Measurements from ENCODE around the gene LRP1.

LRP1 gene

DNA sequence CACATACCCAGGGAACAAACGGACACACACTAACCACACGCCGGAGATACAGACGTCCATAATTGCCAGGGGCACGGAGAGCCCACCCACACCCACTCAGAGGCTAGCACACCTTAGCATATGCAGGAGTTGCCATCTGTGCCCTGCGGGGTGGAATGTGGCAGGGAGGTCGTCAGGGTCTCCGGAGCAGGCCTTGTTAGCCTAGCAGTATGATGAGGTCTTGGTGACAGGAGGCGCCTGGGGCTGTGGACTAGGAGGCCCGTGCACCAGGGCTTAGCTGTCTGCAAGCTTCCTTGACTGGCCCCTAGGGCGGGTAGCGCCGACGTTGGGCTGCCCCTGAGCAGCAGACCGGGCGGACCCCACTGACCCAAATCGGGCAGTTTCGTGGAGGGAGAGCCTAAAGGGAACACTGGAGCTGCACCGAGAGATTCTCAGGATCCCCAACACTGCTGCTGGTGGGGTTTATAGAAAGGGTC, 112.7 kb downstream of the LRP1 start:
- no peak for DNase-seq

- no peak for DNase-seq
These were observed 113.4 kb downstream of the LRP1 start for GRCh38 chr12:57241402-57242310.

GRCh38 chr12:57242329-57242690, 114.0 kb downstream of the LRP1 start:
- DNase-seq, result no peak

- DNase-seq, result peak; percentile 53
These were observed 114.6 kb downstream of the LRP1 start for GRCh38 chr12:57242691-57243454.

DNA sequence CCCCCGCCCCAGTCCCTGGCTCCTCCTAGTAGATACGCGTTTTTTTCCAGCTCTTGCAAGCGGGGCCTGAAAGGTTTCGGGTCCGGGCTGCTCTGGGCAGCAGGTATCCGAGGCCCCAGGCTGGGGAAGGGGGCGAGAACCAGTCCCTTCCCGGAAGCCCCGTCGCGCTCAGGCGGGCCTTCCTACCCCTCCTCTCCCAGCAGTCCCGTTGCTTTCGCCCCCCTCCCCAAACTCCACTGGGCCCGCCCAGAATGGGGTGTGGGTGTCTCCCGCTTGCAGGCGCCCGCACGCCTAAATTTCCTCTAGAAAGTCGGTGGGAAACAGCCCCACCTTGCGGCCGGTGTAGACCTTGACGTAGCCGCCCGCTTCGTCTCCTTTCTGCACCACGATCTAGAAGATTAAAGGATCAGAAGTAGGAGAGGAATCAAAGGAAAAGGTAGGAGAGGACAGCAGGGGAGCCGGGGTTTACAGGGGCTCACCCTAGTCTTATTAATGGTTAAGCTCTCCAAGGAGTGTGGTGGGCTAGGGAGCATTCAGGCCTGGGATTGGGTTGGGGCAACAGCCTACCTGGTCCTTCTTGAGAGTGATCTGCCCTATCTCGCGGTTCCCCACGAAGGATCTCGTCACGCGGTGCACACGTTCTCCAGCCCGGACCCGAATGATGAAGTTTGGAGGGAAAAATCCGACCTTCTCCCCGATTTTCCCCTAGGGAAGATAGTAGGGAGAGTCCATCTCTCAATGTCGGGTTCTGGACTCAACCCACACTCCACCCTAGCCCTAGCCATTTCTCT, 115.4 kb downstream of the LRP1 start:
- peak; percentile 65 for DNase-seq

- no peak for DNase-seq
These were observed 116.0 kb downstream of the LRP1 start for GRCh38 chr12:57244312-57244696.

DNA sequence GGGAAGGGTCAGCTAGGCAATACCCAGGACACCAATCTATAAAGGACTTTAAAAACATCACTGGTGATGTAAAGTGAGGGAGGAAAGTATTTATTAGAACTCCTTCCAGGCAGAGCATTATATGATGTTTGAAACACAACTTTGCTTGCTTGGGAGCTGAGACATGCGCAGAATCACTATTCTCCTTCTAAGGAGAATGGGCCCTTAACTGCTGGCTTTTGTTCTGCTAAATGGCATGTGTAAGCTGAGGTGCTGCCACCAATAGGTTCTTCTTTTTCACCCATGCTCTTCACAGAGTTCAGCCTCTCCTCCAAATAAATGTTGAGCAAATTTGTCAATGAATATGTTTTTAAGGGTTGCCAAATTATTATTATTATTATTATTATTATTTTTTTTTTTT, 118.8 kb downstream of the LRP1 start:
- DNase-seq, result no peak

DNA sequence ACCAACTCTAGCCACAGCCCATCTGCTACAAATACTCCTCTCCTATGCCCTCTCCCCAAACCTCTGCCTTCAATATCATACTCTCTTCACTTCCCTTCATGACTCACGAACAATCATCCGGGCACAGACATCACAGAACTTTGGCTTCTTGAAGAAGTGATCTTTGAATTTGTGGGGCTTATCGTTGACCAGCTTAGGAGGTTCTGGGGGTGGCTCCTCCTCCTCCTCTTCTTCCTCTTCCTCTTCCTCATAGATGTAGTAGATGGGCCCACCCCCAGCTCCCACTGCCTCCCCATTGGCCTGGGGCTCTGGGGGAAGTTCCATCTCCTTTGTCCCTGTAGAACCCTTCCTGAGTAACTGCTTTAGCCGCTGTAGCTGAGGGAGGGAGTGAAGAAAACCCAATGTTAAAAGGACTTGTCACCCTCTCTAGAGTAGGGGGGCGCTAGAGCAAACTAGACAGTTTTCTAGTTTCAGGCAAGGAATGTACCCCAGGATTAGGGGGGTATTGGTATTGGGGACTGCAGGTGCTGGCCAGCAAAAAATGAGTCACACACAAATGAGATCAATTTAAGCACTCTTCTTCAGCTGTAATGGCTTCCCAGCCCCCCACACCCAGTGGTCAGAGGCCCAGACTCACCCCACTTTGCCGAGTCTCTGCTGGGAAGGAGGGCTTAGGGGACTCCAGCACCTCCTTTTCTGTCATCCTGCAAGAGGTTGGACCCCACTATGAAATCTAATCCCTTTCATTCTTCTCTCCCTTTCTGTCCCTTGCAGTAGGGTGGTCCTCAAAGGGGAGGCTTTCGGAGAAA, 120.9 kb downstream of the LRP1 start:
- DNase-seq, result no peak

DNA sequence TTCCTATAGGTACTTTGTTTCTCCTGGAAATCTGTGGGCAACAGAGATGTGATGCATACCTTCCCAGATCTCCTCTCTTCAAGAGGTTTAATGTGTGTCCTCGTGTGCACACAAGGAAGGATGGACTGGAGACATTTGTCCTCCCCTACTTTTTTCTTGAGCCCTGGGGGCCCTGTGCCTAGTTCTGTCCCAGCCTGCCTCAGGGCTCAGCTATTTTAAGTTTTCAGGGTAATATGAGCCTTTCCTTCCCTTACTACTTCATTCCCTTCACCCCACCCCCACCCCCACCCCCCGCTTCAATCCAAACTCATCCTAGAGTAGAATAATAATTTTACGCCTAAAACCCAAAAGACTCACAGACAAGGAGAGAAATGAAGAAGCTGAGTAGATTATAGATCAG, 122.3 kb downstream of the LRP1 start:
- no peak for DNase-seq

DNA sequence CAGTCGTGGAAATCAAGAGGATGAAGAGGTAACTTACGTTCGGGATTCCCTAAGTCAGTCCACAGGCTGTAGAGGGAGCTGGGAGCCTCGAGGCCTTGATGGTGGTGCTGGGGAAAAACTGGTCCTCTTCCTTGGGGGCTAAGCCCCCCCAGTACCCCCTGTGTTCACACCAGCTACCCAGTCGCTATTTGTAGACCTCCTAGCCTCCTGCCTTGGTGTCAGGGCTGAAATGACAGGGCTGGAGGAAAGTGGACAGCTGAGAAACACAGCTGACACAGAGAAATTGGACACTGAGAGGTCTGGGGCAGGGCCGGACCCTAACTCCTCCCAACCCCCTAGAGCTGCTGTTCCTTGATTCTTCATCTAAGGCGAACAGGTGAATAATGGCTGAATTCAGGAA, 122.7 kb downstream of the LRP1 start, which contains the start of gene STAC3:
Gene STAC3 (minus strand): TSS at position 232 of the 400 bp plus-strand sequence. CDS start 1,551 bp downstream, outside the sequence.
- DNase-seq, result no peak

DNA sequence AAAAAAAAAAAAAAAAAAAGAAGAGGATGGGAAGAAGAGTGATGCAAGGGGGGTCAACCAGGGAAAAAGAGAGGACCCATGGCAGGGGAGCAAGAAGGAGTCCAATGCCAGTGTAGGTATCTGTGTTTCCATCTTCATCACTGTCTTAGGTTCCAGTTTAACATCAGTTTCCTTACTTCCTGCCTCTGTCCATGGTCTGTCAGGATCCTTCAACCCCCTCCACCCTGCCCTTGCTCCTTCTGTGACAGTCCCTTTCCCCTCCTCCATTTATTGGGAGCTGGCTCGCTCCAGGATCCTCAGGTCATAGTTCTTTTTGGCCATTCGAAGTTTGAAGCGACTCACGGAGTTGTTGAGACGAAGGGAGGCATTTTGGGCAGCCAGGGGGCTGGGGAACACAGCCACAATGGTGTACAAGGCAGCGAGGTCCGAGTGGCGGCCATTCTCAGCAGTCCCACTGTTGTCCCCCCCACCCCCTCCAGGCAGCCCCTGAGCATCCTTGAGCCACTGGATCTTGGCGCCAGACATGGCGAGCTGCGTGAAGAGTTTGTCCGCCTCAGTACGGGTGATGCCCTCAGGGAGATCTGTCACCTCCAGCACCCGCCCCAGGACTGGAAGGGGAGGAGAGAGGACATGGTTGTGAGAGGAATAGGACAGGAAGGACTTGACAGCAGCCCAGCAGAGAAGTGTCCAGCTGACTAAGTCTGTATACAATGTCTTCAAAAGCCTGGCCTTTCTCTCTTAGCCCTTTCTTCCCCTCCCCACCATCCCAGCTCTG, 126.4 kb downstream of the LRP1 start:
- no peak for DNase-seq

GRCh38 chr12:57255916-57256315, 127.6 kb downstream of the LRP1 start:
- no peak for DNase-seq

GRCh38 chr12:57258977-57259970, 131.0 kb downstream of the LRP1 start:
- no peak for DNase-seq

DNA sequence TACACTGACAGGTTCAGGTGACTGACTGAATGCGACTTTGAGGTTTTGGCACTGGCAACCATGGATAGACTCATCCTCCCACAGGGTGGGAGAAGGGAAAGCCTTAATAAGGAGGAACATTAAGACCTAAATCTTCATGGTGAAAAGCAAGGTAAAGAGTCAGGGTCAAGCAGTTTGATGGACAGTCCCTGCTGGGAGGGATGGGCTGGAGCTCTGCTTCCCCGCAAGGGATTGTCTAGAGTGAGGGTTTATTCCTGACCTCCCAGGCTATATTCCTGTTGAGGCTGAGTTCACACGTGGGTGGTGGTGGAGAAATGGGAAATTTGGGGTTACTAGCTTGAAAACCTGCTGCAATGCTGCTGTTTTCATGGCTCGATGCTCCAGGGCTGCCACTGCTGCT, 132.1 kb downstream of the LRP1 start:
- DNase-seq, result no peak

DNA sequence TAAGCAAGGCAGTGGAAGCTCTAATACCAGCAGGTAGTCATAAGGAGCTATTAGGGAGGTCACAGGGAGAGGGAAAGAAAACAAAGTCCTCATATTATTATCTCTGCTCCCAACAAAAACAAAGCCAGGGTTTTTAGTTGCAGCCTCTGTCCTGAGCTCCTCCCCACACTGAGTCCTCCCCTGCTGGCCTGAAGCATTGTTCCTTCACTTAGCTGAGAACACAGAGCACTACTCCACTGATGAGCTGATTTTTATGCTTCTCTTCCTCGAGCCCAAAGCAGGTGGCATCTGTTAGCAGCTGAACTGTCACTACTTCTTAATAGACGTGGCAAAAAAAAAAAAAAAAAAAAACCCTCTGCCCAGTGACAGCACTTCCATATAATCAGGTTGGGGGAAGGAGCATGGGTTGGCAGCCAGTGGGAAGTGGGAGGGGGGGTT, 133.2 kb downstream of the LRP1 start:
- no peak for DNase-seq

- DNase-seq, result no peak
These were observed 134.0 kb downstream of the LRP1 start for GRCh38 chr12:57262126-57262822.

All from fibroblast of upper back skin (primary cell).